HepG2 (cell line): ENCODE results near the gene RASL10A. TPM values are rescaled to one million over a fixed set of nuclear protein-coding genes. Genes with fewer than 3 reads are reported as not detected.

Experiments
- ATAC-seq: fragments of 200-7000 bp; cut with Tn5 transposase; 3 replicates; pipeline ENCODE4 v1.9.1; 2020; ENCODE audit warnings: mild to moderate bottlenecking, moderate library complexity
- BruUV-seq: library from RNA; stranded (reverse); fragments of 400-500 nt; replicated peaks from 2 replicates; lab custom pipeline; 2021; lab: Mats Ljungman, UMichigan
- CTCF ChIA-PET: fragments of 300-600 bp; formaldehyde crosslinking; extraction: SDS; loops from one replicate; lab custom pipeline; 2021; ENCODE audit warnings: low total read pairs, inconsistent platforms, low intra/inter-chr PET ratio; lab: Yijun Ruan, JAX
- POLR2A ChIA-PET: fragments of 350-600 bp; sonication (Branson Sonifier 250); formaldehyde crosslinking; loops from one replicate; lab custom pipeline; 2020; ENCODE audit warnings: antibody characterized with exemption, inconsistent platforms; lab: Yijun Ruan, JAX
- DNase-seq: peaks from one replicate; pipeline ENCODE4 v3.0.0-alpha.2; 2015; ENCODE audit warnings: low spot score
- FAIRE-seq: peaks from 3 replicates; lab custom pipeline; 2011; peaks lifted over from hg19 to GRCh38; lab: Jason Lieb, UNC
- H2AFZ ChIP-seq: one replicate; pipeline ENCODE4 v1.6.1; 2011; ENCODE audit warnings: low read length, inconsistent platforms
- H3K27ac ChIP-seq: fragments of 300-600 bp; 3 replicates; pipeline ENCODE4 v1.8.0; 2011; ENCODE audit warnings: mixed run types, mild to moderate bottlenecking, mixed read lengths, low read length, inconsistent platforms; ENCODE audit not compliant: insufficient read depth; ENCODE audit errors: extremely low read length
- H3K27me3 ChIP-seq, 2 experiments: fragments of 200-600 bp in 1 of 2; 2 replicates in 1 of 2; 3 replicates in 1 of 2; pipeline versions ENCODE4 v1.6.0 to v1.8.0; 2011; ENCODE audit warnings: low read length in 2 of 2, mild to moderate bottlenecking in 2 of 2, moderate library complexity in 2 of 2, inconsistent platforms in 1 of 2; ENCODE audit not compliant: insufficient read depth in 2 of 2, control insufficient read depth in 1 of 2
- H3K36me3 ChIP-seq, 2 experiments: fragments of 200-600 bp in 1 of 2; replicated peaks in 1 of 2; 2 replicates in 1 of 2; 3 replicates in 1 of 2; pipeline versions ENCODE4 v1.5.1 to v1.8.0; 2011; ENCODE audit warnings: low read length in 2 of 2, inconsistent platforms in 1 of 2; ENCODE audit not compliant: insufficient read depth in 2 of 2, control insufficient read depth in 1 of 2
- H3K4me1 ChIP-seq: 2 replicates; pipeline ENCODE4 v1.5.1; 2012; ENCODE audit warnings: low read length, inconsistent platforms; ENCODE audit not compliant: insufficient read depth
- H3K4me2 ChIP-seq: 2 replicates; pipeline ENCODE4 v1.6.0; 2011; ENCODE audit warnings: low read depth, low read length, inconsistent platforms
- H3K4me3 ChIP-seq, 3 experiments: fragments of 200-600 bp in 1 of 3; sonication (generic), shearing (Covaris generic) in 1 of 3; replicated peaks in 1 of 3; 2 replicates each; pipeline ENCODE4 v1.5.1; 2011 to 2016; ENCODE audit warnings: low read length in 3 of 3, inconsistent platforms in 2 of 3, low read depth in 2 of 3, mild to moderate bottlenecking in 2 of 3, control low read depth in 1 of 3, mixed read lengths in 1 of 3; ENCODE audit not compliant: insufficient read depth in 1 of 3
- H3K79me2 ChIP-seq: one replicate; pipeline ENCODE4 v1.6.1; 2011; ENCODE audit warnings: low read length, inconsistent platforms; ENCODE audit not compliant: insufficient read depth
- H3K9ac ChIP-seq: 2 replicates; pipeline ENCODE4 v1.6.0; 2011; ENCODE audit warnings: mild to moderate bottlenecking, low read depth, low read length, inconsistent platforms; ENCODE audit not compliant: insufficient read depth
- H3K9me3 ChIP-seq: 2 replicates; pipeline ENCODE4 v1.5.1; 2012; ENCODE audit warnings: mild to moderate bottlenecking, low read length
- H4K20me1 ChIP-seq: 2 replicates; pipeline ENCODE4 v1.6.0; 2011; ENCODE audit warnings: inconsistent platforms, mild to moderate bottlenecking, low read length, moderate library complexity; ENCODE audit not compliant: insufficient read depth
- HES4 ChIP-seq: sonication (generic); formaldehyde crosslinking; IDR thresholded peaks from 2 replicates; pipeline ENCODE4 v1.9.0; 2021; ENCODE audit warnings: mild to moderate bottlenecking, missing genetic modification reagents, borderline replicate concordance
- NCOA1 ChIP-seq: sonication (generic); formaldehyde crosslinking; IDR thresholded peaks from 2 replicates; pipeline ENCODE4 v1.9.0; 2021; ENCODE audit warnings: missing genetic modification reagents
- PAX8 ChIP-seq: sonication (generic); formaldehyde crosslinking; IDR thresholded peaks from 2 replicates; pipeline ENCODE4 v1.8.0; 2022; ENCODE audit warnings: mild to moderate bottlenecking, missing genetic modification reagents, borderline replicate concordance
- PHF5A ChIP-seq: IDR thresholded peaks from one replicate; pipeline ENCODE4 v1.6.1; 2018; ENCODE audit warnings: low read depth, missing genetic modification reagents; ENCODE audit not compliant: unreplicated experiment
- RAD21 ChIP-seq: fragments of 450-650 bp; formaldehyde crosslinking; IDR thresholded peaks from 2 replicates; pipeline ENCODE4 v1.5.0; 2020; ENCODE audit warnings: mild to moderate bottlenecking
- TEAD2 ChIP-seq: sonication (generic); formaldehyde crosslinking; IDR thresholded peaks from 2 replicates; pipeline ENCODE4 v1.9.0; 2021; ENCODE audit warnings: missing genetic modification reagents
- ZBTB25 ChIP-seq: IDR thresholded peaks from 2 replicates; pipeline ENCODE4 v1.6.1; 2018; ENCODE audit warnings: missing genetic modification reagents
- ZKSCAN8 ChIP-seq: IDR thresholded peaks from 2 replicates; pipeline ENCODE4 v1.6.1; 2016; ENCODE audit warnings: borderline replicate concordance, missing genetic modification reagents, missing compliant biosample characterization
- WGBS: methylation state at CpG from one replicate; pipeline ENCODE4 v1.1.6; 2017; ENCODE audit warnings: low lambda C conversion rate; 5-methylcytosine and 5-hydroxymethylcytosine counted together
- in situ Hi-C: cut with HindIII; loops from 2 replicates; pipeline ENCODE4 v1.10.0; 2017; ENCODE audit warnings: low pct_unique_long_range_greater_than_20kb; ENCODE audit not compliant: extremely low pct_ligation_motif_present
- intact Hi-C: fragments of 100-400 bp; cut with micrococcal nuclease; formaldehyde crosslinking; loops from one replicate; pipeline ENCODE4 v1.10.0; 2022; ENCODE audit not compliant: unreplicated experiment
- polyA plus RNA-seq, 8 experiments: library from polyadenylated mRNA; depleted of rRNA in 3 of 8; stranded (reverse) in 7 of 8; unstranded in 1 of 8; fragments of >200 nt; fragmentation: Illumina TruSeq in 4 of 8; extraction: Trizol in 4 of 8; gene quantifications; 2 replicates each; pipeline versions ENCODE4 v1.2.1 to v1.2.3, GENCODE V29; 2011 to 2016; ENCODE audit warnings: low read depth in 4 of 8, missing spikeins in 1 of 8, mixed read lengths in 1 of 8; ENCODE audit not compliant: insufficient read depth in 1 of 8
- total RNA-seq, 5 experiments: library from RNA; depleted of rRNA; stranded (reverse); fragments of >200 nt; fragmentation: Illumina TruSeq; extraction: Trizol; gene quantifications; 2 replicates each; pipeline ENCODE4 v1.2.3, GENCODE V29; 2016; ENCODE audit warnings: low read depth in 1 of 5
- TF ChIP-seq, protein P1 (sequence below): sonication (generic); formaldehyde crosslinking; IDR thresholded peaks from 2 replicates; pipeline ENCODE4 v1.4.0; 2020; ENCODE audit warnings: mild to moderate bottlenecking, missing genetic modification reagents
- TF ChIP-seq, protein P2 (sequence below): sonication (generic); formaldehyde crosslinking; IDR thresholded peaks from 2 replicates; pipeline ENCODE4 v1.8.0; 2022; ENCODE audit warnings: missing genetic modification reagents, mild to moderate bottlenecking, moderate library complexity, borderline replicate concordance
- TF ChIP-seq, protein P3 (sequence below): sonication (generic); formaldehyde crosslinking; IDR thresholded peaks from 2 replicates; pipeline ENCODE4 v1.5.1; 2020; ENCODE audit warnings: missing genetic modification reagents, mild to moderate bottlenecking, borderline replicate concordance
- TF ChIP-seq, protein P4 (sequence below): sonication (generic); formaldehyde crosslinking; IDR thresholded peaks from 2 replicates; pipeline ENCODE4 v1.5.0; 2020; ENCODE audit warnings: mild to moderate bottlenecking, missing genetic modification reagents

RASL10A gene
- total and polyA plus RNA-seq, 2 of the 13 experiments (the other 11 are each of a cell fraction or from before 2014, with no cell fraction given), result 0.05 to 0.22 TPM

DNA sequence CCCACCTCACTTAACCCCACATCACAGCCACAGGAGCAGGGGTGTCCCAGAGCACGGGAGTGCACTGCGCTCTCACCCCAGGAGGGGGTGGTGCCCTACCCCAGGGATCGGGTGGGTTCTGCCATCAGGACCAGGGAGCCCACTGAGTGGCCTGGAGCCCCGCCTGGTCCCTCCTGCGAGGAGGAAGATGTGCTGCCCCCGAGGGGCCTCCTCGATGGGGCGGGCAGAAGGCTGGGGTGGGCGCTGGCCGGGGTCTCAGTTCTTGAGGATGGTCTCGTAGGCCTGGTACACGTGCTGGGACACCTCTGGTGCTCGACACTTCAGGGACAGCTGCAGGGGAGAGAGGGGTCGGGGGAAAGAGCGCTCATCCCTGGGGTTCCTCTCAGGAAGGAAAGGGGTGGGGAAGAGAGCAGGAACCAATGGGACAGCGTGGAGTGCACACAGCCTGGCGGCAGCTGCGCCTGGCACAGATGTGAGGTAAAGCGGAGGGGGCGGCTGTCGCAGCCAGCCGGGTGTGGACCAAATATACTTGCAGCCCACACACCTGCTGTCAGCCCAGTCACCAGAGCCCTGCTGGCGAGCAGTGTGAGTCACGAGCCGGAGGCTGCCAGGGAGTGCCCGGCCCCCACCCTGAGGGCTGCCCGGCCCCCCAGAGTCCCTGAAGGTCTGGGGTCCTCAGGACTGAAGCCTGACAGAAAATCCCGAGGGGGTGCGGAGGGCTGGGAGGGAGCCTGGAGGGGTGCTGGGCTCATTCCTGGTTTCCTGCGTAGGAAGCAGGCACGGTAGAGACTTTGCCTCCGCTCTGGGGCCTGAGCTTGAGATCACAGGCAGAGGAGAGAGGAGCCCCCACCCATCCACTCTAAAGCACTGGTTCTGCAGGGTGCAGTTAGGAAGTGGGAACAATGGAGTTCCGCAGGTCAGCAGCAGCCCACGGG lies 13.3 kb upstream of the RASL10A start:
- Histone ChIP-seq H3K9ac (no peak overlapping the region), H3K79me2 (no peaks in the 10 kb centered on the region), H4K20me1 (no peaks in the 10 kb centered on the region), H3K27ac (no peak overlapping the region), H3K36me3 (peaks cover 6 to 16% of the 10 kb centered on the region in 2 experiments; a peak in 4 of 5 replicates), H3K4me3 (no peak overlapping the region), H3K9me3 (no peaks in the 10 kb centered on the region), H3K4me1 (no peaks in the 10 kb centered on the region), H3K4me2 (no peak overlapping the region), H2AFZ (no peak overlapping the region), H3K27me3 (no peaks in the 10 kb centered on the region)
- FAIRE-seq (no peak), ATAC-seq (no peak), DNase-seq (no peak)
- BruUV-seq, result no TSS peak
- intact Hi-C loops (no loop called here), in situ Hi-C loops (no loop called here)
- ChIA-PET CTCF (no interaction called here), POLR2A (no interaction called here)
- WGBS, result 95% methylated on average over 25 of the region's 34 CpGs
- TF ChIP-seq, protein P1, sequence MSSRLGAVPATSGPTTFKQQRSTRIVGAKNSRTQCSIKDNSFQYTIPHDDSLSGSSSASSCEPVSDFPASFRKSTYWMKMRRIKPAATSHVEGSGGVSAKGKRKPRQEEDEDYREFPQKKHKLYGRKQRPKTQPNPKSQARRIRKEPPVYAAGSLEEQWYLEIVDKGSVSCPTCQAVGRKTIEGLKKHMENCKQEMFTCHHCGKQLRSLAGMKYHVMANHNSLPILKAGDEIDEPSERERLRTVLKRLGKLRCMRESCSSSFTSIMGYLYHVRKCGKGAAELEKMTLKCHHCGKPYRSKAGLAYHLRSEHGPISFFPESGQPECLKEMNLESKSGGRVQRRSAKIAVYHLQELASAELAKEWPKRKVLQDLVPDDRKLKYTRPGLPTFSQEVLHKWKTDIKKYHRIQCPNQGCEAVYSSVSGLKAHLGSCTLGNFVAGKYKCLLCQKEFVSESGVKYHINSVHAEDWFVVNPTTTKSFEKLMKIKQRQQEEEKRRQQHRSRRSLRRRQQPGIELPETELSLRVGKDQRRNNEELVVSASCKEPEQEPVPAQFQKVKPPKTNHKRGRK (CRISPR knock-in tag), result no peak
- TF ChIP-seq ZBTB25 (CRISPR knock-in tag) (no peak), HES4 (no peak), ZKSCAN8 (CRISPR knock-in tag) (no peak), PHF5A (no peak), PAX8 (CRISPR knock-in tag) (no peak), NCOA1 (CRISPR knock-in tag) (no peak), TEAD2 (no peak), RAD21 (CRISPR knock-in tag) (no peak)
- TF ChIP-seq, protein P2, sequence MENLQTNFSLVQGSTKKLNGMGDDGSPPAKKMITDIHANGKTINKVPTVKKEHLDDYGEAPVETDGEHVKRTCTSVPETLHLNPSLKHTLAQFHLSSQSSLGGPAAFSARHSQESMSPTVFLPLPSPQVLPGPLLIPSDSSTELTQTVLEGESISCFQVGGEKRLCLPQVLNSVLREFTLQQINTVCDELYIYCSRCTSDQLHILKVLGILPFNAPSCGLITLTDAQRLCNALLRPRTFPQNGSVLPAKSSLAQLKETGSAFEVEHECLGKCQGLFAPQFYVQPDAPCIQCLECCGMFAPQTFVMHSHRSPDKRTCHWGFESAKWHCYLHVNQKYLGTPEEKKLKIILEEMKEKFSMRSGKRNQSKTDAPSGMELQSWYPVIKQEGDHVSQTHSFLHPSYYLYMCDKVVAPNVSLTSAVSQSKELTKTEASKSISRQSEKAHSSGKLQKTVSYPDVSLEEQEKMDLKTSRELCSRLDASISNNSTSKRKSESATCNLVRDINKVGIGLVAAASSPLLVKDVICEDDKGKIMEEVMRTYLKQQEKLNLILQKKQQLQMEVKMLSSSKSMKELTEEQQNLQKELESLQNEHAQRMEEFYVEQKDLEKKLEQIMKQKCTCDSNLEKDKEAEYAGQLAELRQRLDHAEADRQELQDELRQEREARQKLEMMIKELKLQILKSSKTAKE, result no peak
- TF ChIP-seq, protein P3, sequence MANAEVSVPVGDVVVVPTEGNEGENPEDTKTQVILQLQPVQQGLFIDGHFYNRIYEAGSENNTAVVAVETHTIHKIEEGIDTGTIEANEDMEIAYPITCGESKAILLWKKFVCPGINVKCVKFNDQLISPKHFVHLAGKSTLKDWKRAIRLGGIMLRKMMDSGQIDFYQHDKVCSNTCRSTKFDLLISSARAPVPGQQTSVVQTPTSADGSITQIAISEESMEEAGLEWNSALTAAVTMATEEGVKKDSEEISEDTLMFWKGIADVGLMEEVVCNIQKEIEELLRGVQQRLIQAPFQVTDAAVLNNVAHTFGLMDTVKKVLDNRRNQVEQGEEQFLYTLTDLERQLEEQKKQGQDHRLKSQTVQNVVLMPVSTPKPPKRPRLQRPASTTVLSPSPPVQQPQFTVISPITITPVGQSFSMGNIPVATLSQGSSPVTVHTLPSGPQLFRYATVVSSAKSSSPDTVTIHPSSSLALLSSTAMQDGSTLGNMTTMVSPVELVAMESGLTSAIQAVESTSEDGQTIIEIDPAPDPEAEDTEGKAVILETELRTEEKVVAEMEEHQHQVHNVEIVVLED (CRISPR knock-in tag), result no peak
- TF ChIP-seq, protein P4, sequence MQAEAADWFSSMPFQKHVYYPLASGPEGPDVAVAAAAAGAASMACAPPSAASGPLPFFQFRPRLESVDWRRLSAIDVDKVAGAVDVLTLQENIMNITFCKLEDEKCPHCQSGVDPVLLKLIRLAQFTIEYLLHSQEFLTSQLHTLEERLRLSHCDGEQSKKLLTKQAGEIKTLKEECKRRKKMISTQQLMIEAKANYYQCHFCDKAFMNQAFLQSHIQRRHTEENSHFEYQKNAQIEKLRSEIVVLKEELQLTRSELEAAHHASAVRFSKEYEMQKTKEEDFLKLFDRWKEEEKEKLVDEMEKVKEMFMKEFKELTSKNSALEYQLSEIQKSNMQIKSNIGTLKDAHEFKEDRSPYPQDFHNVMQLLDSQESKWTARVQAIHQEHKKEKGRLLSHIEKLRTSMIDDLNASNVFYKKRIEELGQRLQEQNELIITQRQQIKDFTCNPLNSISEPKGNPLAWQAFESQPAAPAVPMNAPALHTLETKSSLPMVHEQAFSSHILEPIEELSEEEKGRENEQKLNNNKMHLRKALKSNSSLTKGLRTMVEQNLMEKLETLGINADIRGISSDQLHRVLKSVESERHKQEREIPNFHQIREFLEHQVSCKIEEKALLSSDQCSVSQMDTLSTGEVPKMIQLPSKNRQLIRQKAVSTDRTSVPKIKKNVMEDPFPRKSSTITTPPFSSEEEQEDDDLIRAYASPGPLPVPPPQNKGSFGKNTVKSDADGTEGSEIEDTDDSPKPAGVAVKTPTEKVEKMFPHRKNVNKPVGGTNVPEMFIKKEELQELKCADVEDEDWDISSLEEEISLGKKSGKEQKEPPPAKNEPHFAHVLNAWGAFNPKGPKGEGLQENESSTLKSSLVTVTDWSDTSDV, result no peak
